HEK293 (cell line): ENCODE results near the gene EDC3.

Experiments
- AEBP2 ChIP-seq: fragments of 450-650 bp; formaldehyde crosslinking; IDR thresholded peaks from 2 replicates; pipeline ENCODE4 v1.5.1; 2016; ENCODE audit warnings: missing biosample characterization, missing genetic modification characterization, borderline replicate concordance
- CTCF ChIP-seq: fragments of 450-650 bp; formaldehyde crosslinking; IDR thresholded peaks from 2 replicates; pipeline ENCODE4 v1.5.1; 2016; ENCODE audit warnings: missing biosample characterization, missing genetic modification characterization
- HOXC10 ChIP-seq: sonication (generic); formaldehyde crosslinking; IDR thresholded peaks from 2 replicates; pipeline ENCODE4 v1.8.1; 2023; ENCODE audit warnings: mild to moderate bottlenecking, missing genetic modification reagents
- PATZ1 ChIP-seq: fragments of 450-650 bp; formaldehyde crosslinking; IDR thresholded peaks from 2 replicates; pipeline ENCODE4 v1.5.1; 2016; ENCODE audit warnings: missing biosample characterization, missing genetic modification characterization
- PRDM6 ChIP-seq: fragments of 450-650 bp; formaldehyde crosslinking; IDR thresholded peaks from 2 replicates; pipeline ENCODE4 v1.5.1; 2017; ENCODE audit warnings: missing biosample characterization, missing genetic modification characterization
- REPIN1 ChIP-seq: fragments of 450-650 bp; formaldehyde crosslinking; IDR thresholded peaks from 2 replicates; pipeline ENCODE4 v1.5.1; 2017; ENCODE audit warnings: missing biosample characterization, missing genetic modification characterization, low read depth
- SCRT1 ChIP-seq: fragments of 450-650 bp; formaldehyde crosslinking; IDR thresholded peaks from 2 replicates; pipeline ENCODE4 v1.5.1; 2016; ENCODE audit warnings: missing biosample characterization, missing genetic modification characterization, borderline replicate concordance
- SP7 ChIP-seq: fragments of 450-650 bp; formaldehyde crosslinking; IDR thresholded peaks from 2 replicates; pipeline ENCODE4 v1.5.1; 2016; ENCODE audit warnings: missing biosample characterization, missing genetic modification characterization
- WT1 ChIP-seq: fragments of 450-650 bp; formaldehyde crosslinking; IDR thresholded peaks from 2 replicates; pipeline ENCODE4 v1.5.1; 2016; ENCODE audit warnings: missing biosample characterization, missing genetic modification characterization
- ZBTB48 ChIP-seq: fragments of 450-650 bp; formaldehyde crosslinking; IDR thresholded peaks from 2 replicates; pipeline ENCODE4 v1.5.1; 2016; ENCODE audit warnings: missing biosample characterization, missing genetic modification characterization
- ZNF114 ChIP-seq: fragments of 450-650 bp; formaldehyde crosslinking; IDR thresholded peaks from 2 replicates; pipeline ENCODE4 v1.5.0; 2017; ENCODE audit warnings: missing biosample characterization, missing genetic modification characterization
- ZNF155 ChIP-seq: fragments of 450-650 bp; formaldehyde crosslinking; IDR thresholded peaks from 2 replicates; pipeline ENCODE4 v1.5.1; 2016; ENCODE audit warnings: missing biosample characterization, missing genetic modification characterization
- ZNF157 ChIP-seq: fragments of 450-650 bp; formaldehyde crosslinking; IDR thresholded peaks from 2 replicates; pipeline ENCODE4 v1.5.1; 2016; ENCODE audit warnings: missing biosample characterization, missing genetic modification characterization
- ZNF214 ChIP-seq: fragments of 450-650 bp; formaldehyde crosslinking; IDR thresholded peaks from 2 replicates; pipeline ENCODE4 v1.5.1; 2017; ENCODE audit warnings: missing biosample characterization, mild to moderate bottlenecking, missing genetic modification characterization, borderline replicate concordance
- ZNF239 ChIP-seq: fragments of 450-650 bp; formaldehyde crosslinking; IDR thresholded peaks from 2 replicates; pipeline ENCODE4 v1.5.1; 2016; ENCODE audit warnings: missing biosample characterization, missing genetic modification characterization
- ZNF248 ChIP-seq: fragments of 450-650 bp; formaldehyde crosslinking; IDR thresholded peaks from 2 replicates; pipeline ENCODE4 v1.5.1; 2017; ENCODE audit warnings: missing biosample characterization, missing genetic modification characterization
- ZNF274 ChIP-seq, 2 experiments: fragments of 200-500 bp in 1 of 2; fragments of 450-650 bp in 1 of 2; sonication (Bioruptor generic) in 1 of 2; formaldehyde crosslinking in 1 of 2; IDR thresholded peaks; 2 replicates each; pipeline versions ENCODE4 v1.5.1 to v1.6.1; 2014 to 2016; ENCODE audit warnings: borderline replicate concordance in 1 of 2, inconsistent platforms in 1 of 2, low read length in 1 of 2, missing biosample characterization in 1 of 2, missing genetic modification characterization in 1 of 2
- ZNF335 ChIP-seq: fragments of 450-650 bp; formaldehyde crosslinking; conservative IDR thresholded peaks from 2 replicates; pipeline ENCODE4 v1.5.1; 2016; ENCODE audit warnings: missing biosample characterization, missing genetic modification characterization
- ZNF416 ChIP-seq: fragments of 450-650 bp; formaldehyde crosslinking; IDR thresholded peaks from 2 replicates; pipeline ENCODE4 v1.5.1; 2016; ENCODE audit warnings: missing biosample characterization, missing genetic modification characterization
- ZNF423 ChIP-seq: fragments of 450-650 bp; formaldehyde crosslinking; IDR thresholded peaks from 2 replicates; pipeline ENCODE4 v1.5.1; 2016; ENCODE audit warnings: missing biosample characterization, missing genetic modification characterization
- ZNF488 ChIP-seq: fragments of 450-650 bp; formaldehyde crosslinking; IDR thresholded peaks from 2 replicates; pipeline ENCODE4 v1.5.1; 2016; ENCODE audit warnings: missing biosample characterization, missing genetic modification characterization
- ZNF514 ChIP-seq: fragments of 450-650 bp; formaldehyde crosslinking; IDR thresholded peaks from 2 replicates; pipeline ENCODE4 v1.5.1; 2016; ENCODE audit warnings: missing biosample characterization, missing genetic modification characterization
- ZNF571 ChIP-seq: fragments of 450-650 bp; formaldehyde crosslinking; IDR thresholded peaks from 2 replicates; pipeline ENCODE4 v1.5.0; 2017; ENCODE audit warnings: missing biosample characterization, missing genetic modification characterization
- ZNF600 ChIP-seq: fragments of 450-650 bp; formaldehyde crosslinking; IDR thresholded peaks from 2 replicates; pipeline ENCODE4 v1.5.1; 2016; ENCODE audit warnings: missing biosample characterization, missing genetic modification characterization
- ZNF624 ChIP-seq: fragments of 450-650 bp; formaldehyde crosslinking; IDR thresholded peaks from 2 replicates; pipeline ENCODE4 v1.5.1; 2017; ENCODE audit warnings: missing biosample characterization, missing genetic modification characterization
- ZNF626 ChIP-seq: fragments of 450-650 bp; sonication (Bioruptor Pico); formaldehyde crosslinking; IDR thresholded peaks from 2 replicates; pipeline ENCODE4 v1.5.1; 2018; ENCODE audit warnings: missing biosample characterization, missing genetic modification characterization, inconsistent platforms
- ZNF747 ChIP-seq: fragments of 450-650 bp; formaldehyde crosslinking; IDR thresholded peaks from 2 replicates; pipeline ENCODE4 v1.5.1; 2016; ENCODE audit warnings: missing biosample characterization, missing genetic modification characterization
- ZNF785 ChIP-seq: fragments of 450-650 bp; formaldehyde crosslinking; IDR thresholded peaks from 2 replicates; pipeline ENCODE4 v1.5.1; 2016; ENCODE audit warnings: missing biosample characterization, missing genetic modification characterization
- ZNF843 ChIP-seq: fragments of 450-650 bp; formaldehyde crosslinking; IDR thresholded peaks from 2 replicates; pipeline ENCODE4 v1.5.1; 2016; ENCODE audit warnings: missing biosample characterization, missing genetic modification characterization
- ZSCAN4 ChIP-seq: fragments of 450-650 bp; formaldehyde crosslinking; IDR thresholded peaks from 2 replicates; pipeline ENCODE4 v1.5.1; 2017; ENCODE audit warnings: missing biosample characterization, missing genetic modification characterization

Gene EDC3

GRCh38 chr15:74695597-74696397 lies at the start of gene EDC3 (continued):
- TF ChIP-seq ZNF785: no peak
- TF ChIP-seq ZNF747 (tag by site-specific recombination): no peak
- no peak for TF ChIP-seq ZNF155 (tag by site-specific recombination)
- TF ChIP-seq WT1 (tag by site-specific recombination): peak; percentile 55
- TF ChIP-seq ZNF157 (tag by site-specific recombination): no peak
- no peak for TF ChIP-seq ZNF423
- TF ChIP-seq ZBTB48 (tag by site-specific recombination): peak; percentile 52
- TF ChIP-seq ZNF416 (tag by site-specific recombination): no peak
- TF ChIP-seq ZNF214 (tag by site-specific recombination): no peak
- TF ChIP-seq ZNF571: no peak
- no peak; the same call in 1 of the 2 replicates for TF ChIP-seq CTCF (tag by site-specific recombination)
- no peak for TF ChIP-seq ZNF248 (tag by site-specific recombination)
- TF ChIP-seq ZNF514 (tag by site-specific recombination): no peak
- TF ChIP-seq ZNF600: peak; percentile 77
- peak; percentile 99 for TF ChIP-seq PATZ1
- peak; percentile 99 for TF ChIP-seq ZNF335 (tag by site-specific recombination)
- no peak for TF ChIP-seq ZNF624
- TF ChIP-seq ZNF274 (IDR thresholded peaks at IDR 0.05; ENCODE audit: low read length): no peak
- TF ChIP-seq ZNF274 (tag by site-specific recombination; IDR thresholded peaks at IDR 0.05; ENCODE audit: borderline replicate concordance): no peak
- 0 out of 2 replicates have a peak, but pooled peaks have one; percentile 76 for TF ChIP-seq HOXC10 (CRISPR knock-in tag)
- TF ChIP-seq SCRT1: no peak
- no peak for TF ChIP-seq ZNF626 (tag by site-specific recombination)
- no peak for TF ChIP-seq PRDM6
- TF ChIP-seq ZNF843 (tag by site-specific recombination): 0 out of 2 replicates have a peak, but pooled peaks have one; percentile 31
- TF ChIP-seq REPIN1 (tag by site-specific recombination): peak; percentile 18; the same call in 1 of the 2 replicates
- TF ChIP-seq ZNF114 (tag by site-specific recombination): no peak
- no peak for TF ChIP-seq ZNF488
- TF ChIP-seq SP7: peak; percentile 90
- TF ChIP-seq ZNF239 (tag by site-specific recombination): no peak
- no peak; the same call in 1 of the 2 replicates for TF ChIP-seq ZSCAN4 (tag by site-specific recombination)
- no peak for TF ChIP-seq AEBP2 (tag by site-specific recombination)
